ENCODE results near the gene MVB12B. TPM values are rescaled to one million over a fixed set of nuclear protein-coding genes. Genes with fewer than 3 reads are reported as not detected.

MVB12B gene
- total and polyA plus RNA-seq, 2 of the 8 experiments (the other 6 are each of a cell fraction or from before 2014, with no cell fraction given) = 2.6 to 5.0 TPM

DNA sequence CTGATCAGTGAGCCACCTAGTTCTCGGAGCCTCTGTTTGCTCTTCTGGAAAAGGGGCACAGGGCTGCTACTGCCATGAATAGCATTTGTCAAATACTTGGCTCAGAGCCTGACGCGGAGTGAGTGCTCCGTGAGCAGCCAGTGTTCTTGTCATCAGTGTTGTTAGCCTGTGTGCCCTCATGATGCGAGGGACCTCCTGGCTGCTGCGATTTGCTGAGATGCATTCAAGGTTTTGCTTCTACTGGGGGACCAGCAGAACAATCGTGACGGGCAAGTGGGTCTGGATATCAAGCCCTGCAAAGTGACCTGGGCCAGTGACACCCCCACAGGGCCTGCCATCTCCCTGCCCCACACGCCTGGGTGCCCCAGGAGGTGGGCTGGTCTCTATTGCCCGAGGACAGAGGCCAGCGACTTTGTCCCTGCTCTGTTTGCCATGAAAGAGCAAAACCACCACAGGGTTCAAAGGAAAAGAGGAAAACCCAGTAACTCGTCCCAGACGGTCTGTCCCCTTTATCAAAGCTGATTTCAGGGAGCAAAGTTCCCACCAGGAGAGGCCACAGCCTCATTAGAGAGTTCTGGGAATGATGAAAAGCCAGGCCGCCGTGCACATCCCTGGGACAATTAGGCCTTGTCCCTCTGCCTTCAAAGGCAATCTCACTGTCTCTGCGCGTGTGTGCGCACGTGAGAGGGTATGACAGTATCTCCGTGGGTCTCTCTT is 200.6 kb downstream of the MVB12B start:
- H3K4me2 ChIP-seq (ENCODE audit: insufficient read depth in 1 of 2, low read depth in 2 of 2, low read length in 2 of 2) = no peak overlapping the region
- H3K27ac ChIP-seq (ENCODE audit: low read depth, low read length) = no peak overlapping the region
- no peak overlapping the region for H4K5ac ChIP-seq (ENCODE audit: insufficient read length, low read depth, low read length)
- no peaks in the 10 kb centered on the region for H3K79me2 ChIP-seq (ENCODE audit: control insufficient read depth in 1 of 2, insufficient read depth in 2 of 2, low read length in 2 of 2)
- H4K8ac ChIP-seq (ENCODE audit: extremely low read depth, insufficient read depth, low read length) = no peak overlapping the region
- H3K9me3 ChIP-seq (ENCODE audit: insufficient read depth in 2 of 2, low read depth in 1 of 2, low read length in 1 of 2) = no peaks in the 10 kb centered on the region
- no peaks in the 10 kb centered on the region for H4K20me1 ChIP-seq (replicated peaks in 1 of 2; ENCODE audit: control insufficient read depth in 1 of 2, insufficient read depth in 2 of 2, low read length in 2 of 2)
- no peak overlapping the region for H3K14ac ChIP-seq (ENCODE audit: insufficient read length)
- H2BK20ac ChIP-seq (ENCODE audit: low read length) = peak overlapping the region; percentile 48; the same call in 1 of the 2 replicates
- H3K23ac ChIP-seq (ENCODE audit: insufficient read length) = no peak overlapping the region
- no peak overlapping the region for H2BK120ac ChIP-seq (replicated peaks; ENCODE audit: low read depth, low read length)
- no peak for FAIRE-seq
- H3K36me3 ChIP-seq (ENCODE audit: control insufficient read depth in 2 of 4, insufficient read depth in 4 of 4, low read length in 3 of 4) = no peaks in the 10 kb centered on the region
- H3K4ac ChIP-seq (replicated peaks; ENCODE audit: insufficient read length, low read depth, low read length) = no peak overlapping the region
- H3K4me3 ChIP-seq (ENCODE audit: extremely low read depth in 1 of 4, insufficient read depth in 2 of 4, low read depth in 3 of 4, low read length in 4 of 4) = no peak overlapping the region
- no peak for DNase-seq (ENCODE audit: low read depth in 1 of 2, low spot score in 2 of 2)
- no peak overlapping the region for H2BK15ac ChIP-seq (ENCODE audit: low read length)
- no peak for TF ChIP-seq PHF8 (conservative IDR thresholded peaks at IDR 0.05; ENCODE audit: low read depth, low read length)
- TF ChIP-seq TAF1 (IDR thresholded peaks at IDR 0.05; ENCODE audit: low read depth, low read length) = no peak
- TF ChIP-seq BRCA1 (IDR thresholded peaks at IDR 0.05; ENCODE audit: low read depth, low read length) = no peak
- TF ChIP-seq RNF2 (IDR thresholded peaks at IDR 0.05; ENCODE audit: borderline replicate concordance, low read depth, low read length, missing control alignments, poor library complexity, severe bottlenecking) = no peak
- TF ChIP-seq SP4 (IDR thresholded peaks at IDR 0.05; ENCODE audit: low read length) = no peak
- TF ChIP-seq CBX8 (IDR thresholded peaks at IDR 0.05; ENCODE audit: borderline replicate concordance, low read depth, low read length) = no peak
- no peak for TF ChIP-seq EGR1 (IDR thresholded peaks at IDR 0.05; ENCODE audit: borderline replicate concordance, low read depth, low read length)
- no peak for TF ChIP-seq BACH1 (IDR thresholded peaks at IDR 0.05; ENCODE audit: low read length)
- no peak for TF ChIP-seq ASH2L (IDR thresholded peaks at IDR 0.05; ENCODE audit: low read length)
- TF ChIP-seq RBBP5 (IDR thresholded peaks at IDR 0.05; ENCODE audit: borderline replicate concordance, low read depth, low read length) = no peak
- no peak overlapping the region for H4K91ac ChIP-seq (replicated peaks; ENCODE audit: insufficient read length, low read length)
- H2AK5ac ChIP-seq (ENCODE audit: low read depth, low read length) = no peak overlapping the region
- WGBS, 2 experiments (ENCODE audit: extremely low coverage in 1 of 2, insufficient coverage in 1 of 2, insufficient read length in 1 of 2, insufficient replicate concordance in 2 of 2, low coverage in 1 of 2, low lambda C conversion rate in 2 of 2, missing lambda C conversion rate in 1 of 2) = 90% methylated on average over 18 of the region's 20 CpGs; no CpG with 5 or more reads in 1 of the 2 experiments
- no peaks in the 10 kb centered on the region for H3K79me1 ChIP-seq (ENCODE audit: low read depth, low read length)
- H3K9ac ChIP-seq (replicated peaks in 1 of 4; ENCODE audit: extremely low read depth in 1 of 4, low read depth in 3 of 4, low read length in 3 of 4) = no peak overlapping the region
- H3K23me2 ChIP-seq (ENCODE audit: low read depth, low read length) = no peaks in the 10 kb centered on the region
- POLR2A ChIA-PET (ENCODE audit: partially characterized antibody) = no interaction called here
- H2BK5ac ChIP-seq (ENCODE audit: low read depth, low read length) = 0 out of 2 replicates have a peak overlapping the region, but pooled peaks have one; percentile 16
- CTCF ChIA-PET (ENCODE audit: partially characterized antibody) = interaction anchor here (1.0 to 24.3 kb wide), 5 partner anchors 14 to 28 kb away, joined by 4 to 343 read pairs (median 15); no protein-coding TSS in a partner anchor
- peaks cover 0 to 2% (median 0%) of the 10 kb centered on the region in 4 experiments; a peak in 1 of 7 replicates for H3K27me3 ChIP-seq (replicated peaks in 1 of 4; ENCODE audit: control insufficient read depth in 3 of 4, extremely low read depth in 1 of 4, insufficient read depth in 3 of 4, low read length in 3 of 4)
- no peak overlapping the region; the same call in 1 of the 2 replicates for H3K18ac ChIP-seq (ENCODE audit: extremely low read depth, low read length)
- peaks cover 4 to 14% (median 8%) of the 10 kb centered on the region in 4 experiments; a peak in 5 of 7 replicates for H3K4me1 ChIP-seq (replicated peaks in 1 of 4; ENCODE audit: control insufficient read depth in 3 of 4, insufficient read depth in 4 of 4, low read length in 3 of 4)
- H2BK12ac ChIP-seq (ENCODE audit: low read depth, low read length) = peak overlapping the region; percentile 86; the same call in 1 of the 2 replicates
- no peak overlapping the region for H2AFZ ChIP-seq (ENCODE audit: low read length)
- no peak overlapping the region for H3K56ac ChIP-seq (replicated peaks; ENCODE audit: insufficient read length, low read depth, low read length)
